DND-41 (cell line): Measurements from ENCODE around the gene H1-8.

Source experiments
- CTCF ChIP-seq: IDR thresholded peaks from 2 replicates; pipeline ENCODE4 v1.5.1; 2012; ENCODE audit warnings: borderline replicate concordance, low read length, moderate library complexity, mild to moderate bottlenecking; ENCODE audit not compliant: poor library complexity, severe bottlenecking; ENCODE audit errors: extremely low read depth
- EZH2 ChIP-seq: IDR thresholded peaks from 3 replicates; pipeline ENCODE4 v1.6.1; 2012; ENCODE audit warnings: borderline replicate concordance, low read depth, mild to moderate bottlenecking, moderate library complexity, low read length, inconsistent platforms; ENCODE audit not compliant: severe bottlenecking

GRCh38 chr3:129535075-129535474 is 7.9 kb upstream of the H1-8 start:
- no peak for TF ChIP-seq CTCF
- no peak for TF ChIP-seq EZH2
